Kidney capillary endothelial cell (primary cell): ENCODE measurements around the gene ACSF3.

Source experiments
- DNase-seq: peaks from one replicate; pipeline ENCODE4 v3.0.0-alpha.2; 2018; ENCODE audit warnings: low spot score

Gene ACSF3

DNA sequence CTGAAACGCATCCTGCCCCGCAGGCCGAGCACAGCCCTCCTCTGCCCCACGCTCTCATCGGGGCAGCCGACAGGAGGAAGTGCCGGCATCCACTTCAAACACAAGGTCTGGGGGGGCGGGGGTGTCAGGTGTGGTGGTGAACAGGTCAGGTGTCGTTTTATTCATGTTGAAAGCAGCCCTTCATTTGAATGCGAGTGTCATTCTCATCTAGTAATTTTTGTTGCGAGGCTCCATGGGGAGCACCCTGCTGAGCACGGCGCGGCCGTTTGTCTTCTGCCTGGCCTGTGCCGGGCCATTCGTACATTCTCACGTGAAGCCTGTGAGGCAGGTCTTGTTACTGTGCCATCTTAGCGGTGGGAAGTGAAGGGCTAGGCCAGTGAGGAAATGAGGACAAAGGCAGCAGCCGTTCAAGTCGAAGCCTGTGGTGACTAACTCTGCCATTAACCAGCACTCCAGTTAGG is 1.9 kb downstream of the ACSF3 start:
- DNase-seq: no peak

- no peak for DNase-seq
Measured at GRCh38 chr16:89096042-89096717, 2.5 kb downstream of the ACSF3 start.

DNA sequence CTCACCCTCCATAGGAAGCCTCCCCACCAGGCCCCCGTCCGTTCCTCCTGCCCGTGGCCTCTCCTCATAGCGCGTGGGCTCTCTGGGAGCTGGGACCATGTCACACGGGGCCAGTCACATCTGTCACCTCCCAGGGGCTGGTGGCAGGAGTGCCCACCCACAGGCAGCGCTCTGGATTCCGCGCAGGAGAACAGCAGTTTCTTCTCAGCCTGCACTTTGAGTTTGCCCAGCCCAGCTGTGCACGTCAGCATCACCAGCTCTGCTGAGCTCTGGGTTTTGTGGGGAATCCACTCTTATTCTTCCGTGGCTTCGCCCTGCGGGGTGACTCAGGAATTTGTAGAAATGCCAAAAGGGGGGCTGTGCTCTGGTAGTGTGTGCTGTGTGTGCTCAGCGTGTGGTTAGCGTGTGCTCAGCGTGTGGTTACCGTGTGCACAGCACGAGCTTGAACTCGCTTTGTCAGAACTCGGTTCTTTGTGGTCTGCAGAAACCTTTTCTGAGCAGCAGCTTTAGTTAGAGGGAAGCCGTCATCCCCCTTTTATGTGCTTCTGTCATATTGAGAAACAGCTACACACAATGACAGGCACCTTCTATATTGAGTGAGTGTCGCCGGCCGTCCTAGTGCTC is 3.2 kb downstream of the ACSF3 start:
- DNase-seq: no peak

DNA sequence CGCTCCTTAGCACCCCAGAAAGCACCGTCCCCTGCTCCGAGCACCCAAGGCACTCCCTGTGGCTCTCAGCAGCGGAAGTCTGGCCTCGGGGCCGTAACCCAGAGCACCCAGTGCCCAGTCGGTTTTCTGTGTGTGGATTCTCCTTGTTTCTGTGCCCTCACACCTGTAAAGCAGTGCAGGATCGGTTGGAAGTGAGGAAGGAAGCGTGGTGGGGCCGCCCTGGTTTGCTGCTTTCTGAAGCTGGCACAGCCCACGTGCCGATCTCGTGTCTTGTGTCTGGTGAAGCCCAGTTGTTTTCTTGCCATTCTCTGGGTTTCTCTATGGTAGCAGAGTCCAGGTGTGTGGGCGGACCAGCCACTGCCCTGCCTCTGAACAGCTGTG is 3.7 kb downstream of the ACSF3 start:
- no peak for DNase-seq

- DNase-seq: no peak
Measured at GRCh38 chr16:89098767-89099430, 5.2 kb downstream of the ACSF3 start.

DNA sequence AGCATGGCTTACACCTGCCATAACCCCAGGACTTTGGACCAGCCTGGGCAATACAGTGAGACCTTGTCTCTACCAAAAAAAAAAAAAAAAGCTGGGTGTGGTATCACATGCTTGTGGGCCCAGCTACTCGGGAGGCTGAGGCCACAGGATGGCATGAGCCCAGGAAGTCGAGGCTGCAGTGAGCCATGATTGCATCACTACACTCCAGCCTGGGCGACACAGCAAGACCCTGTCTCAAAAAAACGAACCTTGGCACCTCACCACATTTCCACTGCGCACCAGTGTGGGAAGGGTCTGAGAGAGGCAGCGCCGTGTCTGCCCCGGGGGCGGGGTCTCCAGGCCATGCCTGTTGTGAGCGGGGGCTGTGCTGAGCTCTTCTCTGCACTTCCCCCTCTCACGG is 6.3 kb downstream of the ACSF3 start:
- no peak for DNase-seq

- no peak for DNase-seq
Measured at GRCh38 chr16:89100601-89101302, 7.1 kb downstream of the ACSF3 start.

GRCh38 chr16:89101303-89102040 is 7.8 kb downstream of the ACSF3 start:
- no peak for DNase-seq

DNA sequence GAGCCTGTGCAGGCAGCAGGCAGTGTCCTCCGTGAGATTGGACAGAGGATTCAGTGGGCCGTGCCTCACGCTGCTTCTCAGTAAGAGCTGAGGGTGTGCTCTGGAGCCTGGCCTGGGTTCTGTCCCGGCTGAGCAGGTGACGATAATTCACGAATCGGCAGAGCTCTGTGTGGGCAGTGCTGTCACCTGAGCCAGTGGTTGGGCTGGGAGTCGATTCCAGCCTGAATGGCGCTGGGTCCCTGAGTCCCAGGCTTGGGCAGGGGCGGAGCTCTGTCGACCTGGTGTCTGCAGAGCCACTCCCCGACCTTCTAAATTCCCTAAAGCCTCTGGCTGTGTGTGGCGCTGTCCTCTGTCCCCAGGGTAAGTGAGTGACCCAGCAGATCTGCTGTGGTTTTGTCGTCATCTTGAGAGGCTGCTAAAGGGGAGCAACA is 8.4 kb downstream of the ACSF3 start:
- DNase-seq: no peak

DNA sequence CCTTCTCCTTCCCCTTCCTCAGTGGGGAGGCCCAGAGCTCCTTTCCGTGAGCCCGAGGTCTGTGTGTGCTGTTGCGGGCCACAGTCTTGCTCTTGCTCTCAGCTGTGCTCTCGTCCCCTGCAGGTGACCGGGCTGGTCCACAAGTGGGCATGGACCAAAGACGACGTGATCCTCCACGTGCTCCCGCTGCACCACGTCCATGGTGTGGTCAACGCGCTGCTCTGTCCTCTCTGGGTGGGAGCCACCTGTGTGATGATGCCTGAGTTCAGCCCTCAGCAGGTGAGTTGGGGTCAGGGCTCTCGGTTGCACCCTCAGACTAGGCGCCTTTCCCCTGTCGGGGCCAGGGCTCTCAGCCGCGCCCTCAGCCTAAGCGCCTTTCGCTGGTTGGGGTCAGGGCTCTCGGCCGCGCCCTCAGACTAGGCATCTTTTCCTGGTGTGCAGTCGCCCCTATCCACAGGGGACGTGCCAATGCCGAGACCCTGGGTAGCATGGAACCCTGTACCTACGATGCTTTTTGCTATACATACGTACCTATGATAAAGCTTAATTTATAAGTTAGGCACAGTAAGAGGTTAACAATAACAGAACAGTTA is 8.9 kb downstream of the ACSF3 start:
- DNase-seq: no peak

DNA sequence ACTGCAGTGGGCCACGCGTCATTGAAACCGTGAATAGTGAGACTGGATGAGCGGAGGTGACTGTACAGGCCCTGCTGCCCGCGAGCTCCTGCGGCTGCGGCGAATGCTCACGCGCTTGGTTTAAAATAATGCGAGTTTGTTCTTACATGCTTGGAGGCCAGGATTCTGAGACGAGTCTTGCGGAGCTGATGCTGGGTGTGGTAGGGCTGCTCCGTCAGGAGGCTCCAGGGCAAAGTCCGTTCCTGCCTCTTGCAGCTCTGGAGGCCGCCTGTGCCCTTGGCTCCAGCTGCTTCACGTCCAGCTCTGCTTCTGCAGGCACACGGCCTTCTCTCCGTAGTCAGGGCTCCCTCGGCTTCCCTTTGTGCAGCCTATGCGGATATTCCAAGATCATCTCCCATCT is 9.5 kb downstream of the ACSF3 start:
- DNase-seq: no peak

DNA sequence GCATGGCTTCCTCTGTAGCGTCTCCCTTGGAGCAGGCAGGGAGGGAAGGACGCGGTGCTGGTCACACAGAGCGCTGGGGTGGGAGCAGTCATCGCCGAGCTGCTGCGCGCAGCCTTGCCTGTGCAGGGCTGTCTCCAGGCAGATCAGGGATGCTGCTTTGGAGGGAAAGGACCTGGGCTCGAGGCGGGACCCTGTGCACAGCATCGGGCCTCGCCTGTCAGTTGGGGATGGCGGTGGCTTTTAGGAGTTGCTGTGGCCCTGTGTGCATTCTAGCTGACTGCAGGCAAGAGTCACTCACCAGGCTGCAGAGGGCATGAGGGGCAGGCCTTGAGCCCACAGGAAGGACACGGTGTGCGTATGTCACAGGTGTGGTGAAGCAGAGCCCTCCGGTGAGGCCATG is 10.1 kb downstream of the ACSF3 start:
- no peak for DNase-seq

GRCh38 chr16:89104303-89104702 is 10.7 kb downstream of the ACSF3 start:
- no peak for DNase-seq

GRCh38 chr16:89104930-89105571 is 11.4 kb downstream of the ACSF3 start:
- no peak for DNase-seq

DNA sequence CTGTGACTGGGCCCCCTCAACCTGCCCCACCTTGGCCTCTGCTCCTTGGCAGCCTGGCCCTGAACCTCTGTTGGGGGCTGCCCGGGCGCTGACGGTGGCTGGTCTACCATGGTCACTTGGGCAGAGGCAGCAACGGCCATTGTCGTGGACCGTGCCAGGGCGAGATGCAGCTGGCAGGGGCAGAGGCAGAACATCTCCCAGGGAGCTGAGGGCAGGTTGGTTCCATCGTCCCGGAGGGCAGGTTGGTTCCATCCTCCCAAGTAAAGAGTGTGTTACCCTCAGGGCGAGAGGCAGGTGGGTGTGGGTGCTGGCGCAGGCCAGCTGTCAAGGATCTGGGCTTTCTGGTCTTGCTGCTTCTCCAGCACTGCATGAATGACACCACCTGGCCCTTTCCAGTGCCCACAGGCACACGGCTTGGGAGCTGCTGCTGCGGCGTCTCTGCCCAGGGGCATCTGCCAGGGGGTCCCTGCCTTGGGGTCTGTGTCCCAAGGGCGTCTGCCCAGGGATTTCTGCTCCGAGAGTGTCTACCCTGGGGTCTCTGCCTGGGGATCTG is 12.0 kb downstream of the ACSF3 start:
- no peak for DNase-seq

DNA sequence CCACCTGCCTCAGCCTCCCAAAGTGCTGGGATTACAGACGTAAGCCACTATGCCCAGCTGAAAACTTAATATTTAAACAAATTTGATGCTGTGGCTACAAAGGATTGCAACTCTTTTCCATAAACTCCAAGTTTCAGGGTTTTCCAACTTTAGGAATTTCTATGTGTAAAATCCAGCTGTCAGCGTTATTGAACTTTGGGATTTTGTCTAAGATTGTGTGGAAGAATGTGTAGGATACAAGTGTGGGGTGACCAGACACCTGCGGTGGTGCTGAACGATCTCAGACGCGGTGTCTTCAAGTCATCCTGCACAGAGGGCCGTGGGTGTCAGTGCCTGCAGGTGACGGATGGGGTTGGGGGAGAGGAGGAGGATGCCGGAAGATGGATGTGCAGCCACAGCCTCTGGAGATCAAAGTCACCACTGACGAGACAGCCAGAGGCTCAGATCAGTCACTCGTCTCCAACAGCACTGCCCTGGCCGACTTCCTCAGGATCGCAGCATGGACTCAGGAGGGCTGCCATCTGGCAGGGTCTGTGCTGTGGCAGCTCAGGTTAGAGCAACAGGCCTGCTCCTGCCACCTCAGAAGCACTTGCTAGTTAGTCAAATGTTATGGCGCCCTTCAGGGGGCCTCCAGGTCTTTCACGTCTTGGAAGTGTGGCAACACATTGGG is 13.0 kb downstream of the ACSF3 start:
- no peak for DNase-seq

DNA sequence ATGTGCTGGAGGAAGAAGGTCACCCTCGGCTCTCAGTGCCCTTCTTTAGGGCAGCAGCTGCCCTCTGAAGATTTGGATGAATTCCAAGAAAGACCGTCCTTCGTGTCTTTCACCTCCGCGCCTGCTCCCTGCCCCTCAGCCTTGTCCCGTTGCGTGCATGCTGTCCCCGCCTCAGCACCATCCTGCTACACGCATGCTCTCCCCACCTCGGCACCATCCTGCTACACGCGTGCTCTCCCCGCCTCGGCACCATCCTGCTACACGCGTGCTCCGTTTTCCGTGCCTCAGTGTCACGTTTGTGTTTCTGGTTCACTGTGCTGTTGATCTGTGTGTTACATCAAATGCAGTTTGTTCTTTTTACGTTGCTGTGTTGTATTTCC is 13.5 kb downstream of the ACSF3 start:
- no peak for DNase-seq

- no peak for DNase-seq
Measured at GRCh38 chr16:89108416-89108815, 14.8 kb downstream of the ACSF3 start.

DNA sequence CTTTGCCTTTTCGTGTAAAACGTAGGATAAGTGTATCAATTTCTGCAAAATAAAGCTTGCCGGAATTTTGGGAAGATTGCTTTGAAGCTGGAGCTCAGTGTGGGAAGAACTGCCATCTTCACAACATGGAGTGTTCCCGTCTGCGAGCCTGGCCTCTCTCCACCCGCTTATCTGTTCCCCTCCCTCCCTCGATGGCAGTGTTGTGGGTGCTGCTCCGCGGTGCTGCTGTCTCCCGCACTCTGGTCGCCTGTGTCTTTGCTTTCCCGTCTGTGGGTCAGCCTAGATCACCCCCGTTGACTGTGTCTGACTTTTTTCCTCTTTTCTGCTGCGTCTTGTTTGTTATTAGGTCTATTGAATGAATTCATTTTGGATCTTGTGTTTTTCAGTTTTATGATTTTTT is 17.0 kb downstream of the ACSF3 start:
- DNase-seq: no peak

GRCh38 chr16:89111263-89111662 is 17.6 kb downstream of the ACSF3 start:
- no peak for DNase-seq
